IMR-90 (cell line): ENCODE data around the gene MRPS5. TPM values are rescaled to one million over a fixed set of nuclear protein-coding genes. Genes with fewer than 3 reads are reported as not detected.

Experiments
- ATAC-seq: fragments of 200-7000 bp; cut with Tn5 transposase; 2 replicates; pipeline ENCODE4 v1.9.1; 2020; ENCODE audit warnings: low read depth, mild to moderate bottlenecking, moderate library complexity
- BruUV-seq: library from RNA; stranded (reverse); fragments of 400-500 nt; replicated peaks from 2 replicates; lab custom pipeline; 2021; lab: Mats Ljungman, UMichigan
- CTCF ChIA-PET: fragments of 300-600 bp; formaldehyde crosslinking; extraction: SDS; loops from one replicate; lab custom pipeline; 2021; ENCODE audit warnings: antibody characterized with exemption; lab: Yijun Ruan, JAX
- POLR2A ChIA-PET: fragments of 300-600 bp; sonication (Branson Sonifier 250); formaldehyde crosslinking; loops from one replicate; lab custom pipeline; 2022; ENCODE audit warnings: antibody characterized with exemption; ENCODE audit not compliant: unreplicated experiment; lab: Charles Lee
- DNase-seq: peaks from one replicate; pipeline ENCODE4 v3.0.0; 2013
- H2AFZ ChIP-seq: replicated peaks from 2 replicates; pipeline ENCODE3; 2013; ENCODE audit warnings: low read length, mild to moderate bottlenecking; ENCODE audit not compliant: poor library complexity
- H2AK5ac ChIP-seq: 2 replicates; pipeline ENCODE4 v1.6.1; 2013; ENCODE audit warnings: low read depth, low read length, inconsistent platforms
- H2AK9ac ChIP-seq: replicated peaks from 2 replicates; pipeline ENCODE3; 2013; ENCODE audit warnings: mild to moderate bottlenecking, low read depth, low read length, moderate library complexity; ENCODE audit not compliant: poor library complexity
- H2BK120ac ChIP-seq: 2 replicates; pipeline ENCODE4 v1.6.1; 2013; ENCODE audit warnings: low read depth, low read length, inconsistent platforms
- H2BK15ac ChIP-seq: 3 replicates; pipeline ENCODE4 v1.6.1; 2013; ENCODE audit warnings: low read depth, low read length, inconsistent platforms
- H2BK20ac ChIP-seq: 2 replicates; pipeline ENCODE4 v1.6.1; 2013; ENCODE audit warnings: low read depth, mild to moderate bottlenecking, inconsistent platforms, low read length, moderate library complexity
- H2BK5ac ChIP-seq: 2 replicates; pipeline ENCODE4 v1.6.1; 2013; ENCODE audit warnings: mild to moderate bottlenecking, low read depth, low read length, inconsistent platforms; ENCODE audit not compliant: poor library complexity, severe bottlenecking
- H3K14ac ChIP-seq: replicated peaks from 2 replicates; pipeline ENCODE4 v1.6.1; 2013; ENCODE audit warnings: low read depth, low read length, inconsistent platforms
- H3K18ac ChIP-seq: 2 replicates; pipeline ENCODE4 v1.6.1; 2013; ENCODE audit warnings: low read depth, low read length, control low read depth
- H3K23ac ChIP-seq: 2 replicates; pipeline ENCODE4 v1.6.1; 2013; ENCODE audit warnings: low read depth, low read length, inconsistent platforms
- H3K27ac ChIP-seq: 2 replicates; pipeline ENCODE4 v1.5.1; 2013; ENCODE audit warnings: mild to moderate bottlenecking, control low read depth, low read length; ENCODE audit not compliant: insufficient read depth
- H3K27me3 ChIP-seq: 2 replicates; pipeline ENCODE4 v1.6.1; 2013; ENCODE audit warnings: low read length; ENCODE audit not compliant: control insufficient read depth, insufficient read depth
- H3K36me3 ChIP-seq: 2 replicates; pipeline ENCODE4 v1.6.1; 2013; ENCODE audit warnings: low read length, mixed read lengths; ENCODE audit not compliant: control insufficient read depth, insufficient read depth
- H3K4ac ChIP-seq: 2 replicates; pipeline ENCODE4 v1.6.1; 2013; ENCODE audit warnings: low read depth, low read length, inconsistent platforms
- H3K4me1 ChIP-seq: 2 replicates; pipeline ENCODE4 v1.6.1; 2013; ENCODE audit warnings: low read length, mixed read lengths; ENCODE audit not compliant: control insufficient read depth, insufficient read depth
- H3K4me2 ChIP-seq: 2 replicates; pipeline ENCODE4 v1.6.1; 2013; ENCODE audit warnings: low read depth, mild to moderate bottlenecking, control low read depth, low read length, moderate library complexity
- H3K4me3 ChIP-seq: 2 replicates; pipeline ENCODE4 v1.5.1; 2013; ENCODE audit warnings: low read depth, mild to moderate bottlenecking, control low read depth, low read length, moderate library complexity; ENCODE audit not compliant: insufficient read depth
- H3K56ac ChIP-seq: 2 replicates; pipeline ENCODE4 v1.6.1; 2013; ENCODE audit warnings: low read length, inconsistent platforms; ENCODE audit not compliant: insufficient read depth; ENCODE audit errors: extremely low read depth
- H3K79me1 ChIP-seq, 2 experiments: 2 replicates each; pipeline ENCODE4 v1.6.1; 2013; ENCODE audit warnings: low read length in 2 of 2, inconsistent platforms in 1 of 2, low read depth in 1 of 2
- H3K9ac ChIP-seq: 2 replicates; pipeline ENCODE4 v1.6.1; 2013; ENCODE audit warnings: low read depth, low read length, control low read depth
- H3K9me1 ChIP-seq: 2 replicates; pipeline ENCODE4 v1.6.1; 2013; ENCODE audit warnings: low read length, inconsistent platforms; ENCODE audit not compliant: insufficient read depth
- H3K9me3 ChIP-seq: 2 replicates; pipeline ENCODE4 v1.6.1; 2013; ENCODE audit warnings: low read length; ENCODE audit not compliant: control insufficient read depth, insufficient read depth
- H4K20me1 ChIP-seq: 2 replicates; pipeline ENCODE4 v1.6.1; 2013; ENCODE audit warnings: low read length, inconsistent platforms; ENCODE audit not compliant: insufficient read depth
- H4K5ac ChIP-seq: 2 replicates; pipeline ENCODE4 v1.6.1; 2013; ENCODE audit warnings: mild to moderate bottlenecking, low read depth, low read length, control low read depth
- H4K8ac ChIP-seq, 2 experiments: 2 replicates each; pipeline ENCODE4 v1.6.1; 2013; ENCODE audit warnings: low read depth in 2 of 2, low read length in 2 of 2, control low read depth in 1 of 2, inconsistent platforms in 1 of 2
- H4K91ac ChIP-seq: 2 replicates; pipeline ENCODE4 v1.6.1; 2013; ENCODE audit warnings: low read depth, low read length, inconsistent platforms; ENCODE audit not compliant: insufficient read depth
- BHLHE40 ChIP-seq: fragments of 150-350 bp; IDR thresholded peaks from 2 replicates; pipeline ENCODE4 v1.6.1; 2016; ENCODE audit warnings: mild to moderate bottlenecking, low read depth, low read length
- CEBPB ChIP-seq: IDR thresholded peaks from 2 replicates; pipeline ENCODE4 v1.6.1; 2012; ENCODE audit warnings: low read depth, low read length, improper control_type of control experiment
- CHD1 ChIP-seq: IDR thresholded peaks from 2 replicates; pipeline ENCODE4 v1.6.1; 2012; ENCODE audit warnings: low read depth, low read length, improper control_type of control experiment
- CTCF ChIP-seq: conservative IDR thresholded peaks from 2 replicates; pipeline ENCODE4 v1.5.1; 2012; ENCODE audit warnings: mild to moderate bottlenecking, low read depth, low read length, improper control_type of control experiment
- FOS ChIP-seq: fragments of 150-350 bp; IDR thresholded peaks from 2 replicates; pipeline ENCODE4 v1.6.1; 2016; ENCODE audit warnings: low read depth, low read length
- MAFK ChIP-seq: IDR thresholded peaks from 2 replicates; pipeline ENCODE4 v1.6.1; 2012; ENCODE audit warnings: low read depth, low read length, improper control_type of control experiment
- MAZ ChIP-seq: IDR thresholded peaks from 2 replicates; pipeline ENCODE4 v1.6.1; 2012; ENCODE audit warnings: low read depth, mild to moderate bottlenecking, low read length, improper control_type of control experiment, moderate library complexity, borderline replicate concordance
- MXI1 ChIP-seq: IDR thresholded peaks from 2 replicates; pipeline ENCODE4 v1.6.1; 2012; ENCODE audit warnings: low read depth, mild to moderate bottlenecking, low read length, moderate library complexity, borderline replicate concordance
- NFE2L2 ChIP-seq: fragments of 150-350 bp; IDR thresholded peaks from 2 replicates; pipeline ENCODE4 v1.6.1; 2016; ENCODE audit warnings: low read depth, mild to moderate bottlenecking, low read length
- POLR2A ChIP-seq: IDR thresholded peaks from 2 replicates; pipeline ENCODE4 v1.6.1; 2012; ENCODE audit warnings: mild to moderate bottlenecking, low read depth, low read length
- RAD21 ChIP-seq: IDR thresholded peaks from 2 replicates; pipeline ENCODE4 v1.6.1; 2012; ENCODE audit warnings: low read length, improper control_type of control experiment
- RCOR1 ChIP-seq: IDR thresholded peaks from 2 replicates; pipeline ENCODE4 v1.6.1; 2012; ENCODE audit warnings: mild to moderate bottlenecking, low read length, improper control_type of control experiment; ENCODE audit not compliant: insufficient replicate concordance
- RFX5 ChIP-seq: IDR thresholded peaks from 2 replicates; pipeline ENCODE4 v1.8.0; 2012; ENCODE audit warnings: low read depth, mild to moderate bottlenecking, low read length, moderate library complexity
- SMC3 ChIP-seq: fragments of 150-350 bp; IDR thresholded peaks from 2 replicates; pipeline ENCODE4 v1.6.1; 2016; ENCODE audit warnings: low read depth, mild to moderate bottlenecking, antibody characterized with exemption, low read length, moderate library complexity
- USF2 ChIP-seq: fragments of 150-350 bp; IDR thresholded peaks from 2 replicates; pipeline ENCODE4 v1.6.1; 2017; ENCODE audit warnings: mild to moderate bottlenecking, antibody characterized with exemption, low read length, low read depth
- WGBS, 2 experiments: methylation state at CpG; one replicate each; pipeline versions ENCODE4 v1.1.5 to v1.1.7; 2013; ENCODE audit warnings: missing lambda C conversion rate in 2 of 2; ENCODE audit not compliant: insufficient read length in 1 of 2; ENCODE audit errors: extremely low coverage in 2 of 2; 5-methylcytosine and 5-hydroxymethylcytosine counted together
- dilution Hi-C: fragments of 300-500 bp; cut with HindIII; formaldehyde crosslinking; loops from one replicate; pipeline ENCODE4 v1.14.3; 2018; ENCODE audit warnings: low sequenced_read_pairs; ENCODE audit not compliant: unreplicated experiment
- in situ Hi-C: fragments of 300-500 bp; cut with MboI; formaldehyde crosslinking; loops from 3 replicates; pipeline ENCODE4 v1.14.3; 2019; ENCODE audit warnings: low sequenced_read_pairs, inconsistent platforms, mixed read lengths
- intact Hi-C: fragments of 100-400 bp; cut with micrococcal nuclease; formaldehyde crosslinking; loops from 2 replicates; pipeline ENCODE4 v1.10.0; 2022
- polyA plus RNA-seq, 3 experiments: library from polyadenylated mRNA; depleted of rRNA; stranded (reverse); fragments of >200 nt; gene quantifications; 2 replicates each; pipeline ENCODE4 v1.2.3, GENCODE V29; 2012; ENCODE audit warnings: low replicate concordance in 1 of 3
- total RNA-seq: library from RNA; depleted of rRNA; stranded (reverse); fragments of >200 nt; gene quantifications from 2 replicates; pipeline ENCODE4 v1.2.3, GENCODE V29; 2012
- TF ChIP-seq, protein P1 (sequence below): fragments of 150-350 bp; IDR thresholded peaks from 2 replicates; pipeline ENCODE4 v1.6.1; 2016; ENCODE audit warnings: low read depth, mild to moderate bottlenecking, low read length, moderate library complexity, borderline replicate concordance

MRPS5 gene
- total and polyA plus RNA-seq, 2 of the 4 experiments (the other 2 are of a cell fraction), result 27.6 to 44.1 TPM

DNA sequence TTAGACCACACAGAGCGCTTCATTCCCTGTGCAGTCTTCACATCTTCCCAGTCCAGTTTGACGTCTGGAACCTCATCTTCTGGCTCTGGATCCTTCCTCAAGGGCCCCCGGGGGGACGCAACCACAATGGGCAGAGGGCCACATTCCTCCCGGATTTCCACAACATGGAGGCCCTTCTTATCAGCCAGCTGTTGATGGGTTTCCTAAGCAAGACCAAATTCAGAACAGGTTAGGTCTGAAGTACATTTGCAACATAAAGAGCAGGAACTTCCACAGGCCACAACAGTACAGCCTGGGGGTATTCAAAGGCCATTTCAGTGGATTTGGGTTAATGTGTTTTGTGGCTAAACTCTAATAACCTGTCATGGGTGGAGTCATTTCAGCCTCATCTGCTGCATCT is 34.2 kb downstream of the MRPS5 start:
- no TSS peak for BruUV-seq
- H3K56ac ChIP-seq, result no peak overlapping the region
- H3K36me3 ChIP-seq, result peaks cover 32% of the 10 kb centered on the region
- H3K14ac ChIP-seq, result no peak overlapping the region
- POLR2A ChIA-PET, result no interaction called here
- H3K9ac ChIP-seq, result no peak overlapping the region
- TF ChIP-seq CEBPB, result no peak
- no peak for TF ChIP-seq MAFK
- TF ChIP-seq RAD21, result no peak
- no peak for TF ChIP-seq NFE2L2
- no peak for TF ChIP-seq POLR2A
- no peak for TF ChIP-seq FOS
- no peak for TF ChIP-seq USF2
- TF ChIP-seq CHD1, result no peak
- no peak for TF ChIP-seq BHLHE40
- no peak for TF ChIP-seq CTCF
- TF ChIP-seq RCOR1, result no peak
- TF ChIP-seq MXI1, result no peak
- no peak for TF ChIP-seq RFX5
- no peak for TF ChIP-seq SMC3
- no peak for TF ChIP-seq MAZ
- TF ChIP-seq, protein P1, sequence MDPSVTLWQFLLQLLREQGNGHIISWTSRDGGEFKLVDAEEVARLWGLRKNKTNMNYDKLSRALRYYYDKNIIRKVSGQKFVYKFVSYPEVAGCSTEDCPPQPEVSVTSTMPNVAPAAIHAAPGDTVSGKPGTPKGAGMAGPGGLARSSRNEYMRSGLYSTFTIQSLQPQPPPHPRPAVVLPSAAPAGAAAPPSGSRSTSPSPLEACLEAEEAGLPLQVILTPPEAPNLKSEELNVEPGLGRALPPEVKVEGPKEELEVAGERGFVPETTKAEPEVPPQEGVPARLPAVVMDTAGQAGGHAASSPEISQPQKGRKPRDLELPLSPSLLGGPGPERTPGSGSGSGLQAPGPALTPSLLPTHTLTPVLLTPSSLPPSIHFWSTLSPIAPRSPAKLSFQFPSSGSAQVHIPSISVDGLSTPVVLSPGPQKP, result no peak
- no peak overlapping the region for H2BK15ac ChIP-seq
- dilution Hi-C loops, result no loop called here
- H2AFZ ChIP-seq, result no peak overlapping the region
- no peak overlapping the region for H4K8ac ChIP-seq
- H3K18ac ChIP-seq, result no peak overlapping the region
- CTCF ChIA-PET, result no interaction called here
- H3K4ac ChIP-seq, result no peak overlapping the region
- no peak overlapping the region for H3K4me2 ChIP-seq
- H4K5ac ChIP-seq, result no peak overlapping the region
- no peak for ATAC-seq
- no peaks in the 10 kb centered on the region for H3K4me1 ChIP-seq
- no peaks in the 10 kb centered on the region for H4K20me1 ChIP-seq
- no peak overlapping the region for H3K4me3 ChIP-seq
- in situ Hi-C loops, result no loop called here
- H2BK5ac ChIP-seq, result no peak overlapping the region
- no peak overlapping the region for H2BK20ac ChIP-seq
- no peak overlapping the region for H2AK5ac ChIP-seq
- H3K9me1 ChIP-seq, result 0 out of 2 replicates have a peak, but pooled peaks cover 3% of the 10 kb centered on the region
- no peak overlapping the region for H3K23ac ChIP-seq
- H2AK9ac ChIP-seq, result no peak overlapping the region
- WGBS, 2 experiments, result 93% methylated on average over 3 of the region's 5 CpGs; no CpG with 5 or more reads in 1 of the 2 experiments
- H2BK120ac ChIP-seq, result no peak overlapping the region
- no peak overlapping the region for H3K27ac ChIP-seq
- no peak for DNase-seq
- intact Hi-C loops, result no loop called here
- H4K91ac ChIP-seq, result no peak overlapping the region
- H3K79me1 ChIP-seq, result peaks cover 0 to 7% of the 10 kb centered on the region in 2 experiments; a peak in 2 of 4 replicates
- H3K27me3 ChIP-seq, result no peaks in the 10 kb centered on the region
- H3K9me3 ChIP-seq, result no peaks in the 10 kb centered on the region
